ENCODE measurements around the gene XPO4.

DNA sequence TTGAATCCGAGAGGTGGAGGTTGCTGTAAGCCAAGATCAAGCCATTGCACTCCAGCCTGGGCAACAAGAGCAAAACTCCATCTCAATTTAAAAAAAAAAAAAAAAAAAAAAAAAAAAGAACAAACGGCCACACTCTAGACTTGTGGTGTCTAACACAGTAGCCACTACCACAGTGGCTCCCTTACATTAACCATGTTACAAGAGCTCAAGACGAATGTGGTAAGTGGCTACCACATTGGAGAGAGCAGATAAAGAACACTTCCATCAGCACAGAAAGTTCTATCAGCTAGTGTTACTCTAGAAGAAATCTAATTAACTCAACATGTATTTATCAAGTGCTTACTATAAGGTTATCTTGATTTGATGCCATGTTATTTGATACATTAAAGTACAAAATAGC is 11.5 kb downstream of the XPO4 start:
- TF ChIP-seq, protein P1, sequence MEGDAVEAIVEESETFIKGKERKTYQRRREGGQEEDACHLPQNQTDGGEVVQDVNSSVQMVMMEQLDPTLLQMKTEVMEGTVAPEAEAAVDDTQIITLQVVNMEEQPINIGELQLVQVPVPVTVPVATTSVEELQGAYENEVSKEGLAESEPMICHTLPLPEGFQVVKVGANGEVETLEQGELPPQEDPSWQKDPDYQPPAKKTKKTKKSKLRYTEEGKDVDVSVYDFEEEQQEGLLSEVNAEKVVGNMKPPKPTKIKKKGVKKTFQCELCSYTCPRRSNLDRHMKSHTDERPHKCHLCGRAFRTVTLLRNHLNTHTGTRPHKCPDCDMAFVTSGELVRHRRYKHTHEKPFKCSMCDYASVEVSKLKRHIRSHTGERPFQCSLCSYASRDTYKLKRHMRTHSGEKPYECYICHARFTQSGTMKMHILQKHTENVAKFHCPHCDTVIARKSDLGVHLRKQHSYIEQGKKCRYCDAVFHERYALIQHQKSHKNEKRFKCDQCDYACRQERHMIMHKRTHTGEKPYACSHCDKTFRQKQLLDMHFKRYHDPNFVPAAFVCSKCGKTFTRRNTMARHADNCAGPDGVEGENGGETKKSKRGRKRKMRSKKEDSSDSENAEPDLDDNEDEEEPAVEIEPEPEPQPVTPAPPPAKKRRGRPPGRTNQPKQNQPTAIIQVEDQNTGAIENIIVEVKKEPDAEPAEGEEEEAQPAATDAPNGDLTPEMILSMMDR (IDR thresholded peaks at IDR 0.05) = no peak
- TF ChIP-seq POLR2A (IDR thresholded peaks at IDR 0.05) (no peak), POLR2AphosphoS5 (IDR thresholded peaks at IDR 0.05) (no peak)

All from breast epithelium (tissue), 3 donors.